ENCODE data around the gene LCTL.

LCTL gene

DNA sequence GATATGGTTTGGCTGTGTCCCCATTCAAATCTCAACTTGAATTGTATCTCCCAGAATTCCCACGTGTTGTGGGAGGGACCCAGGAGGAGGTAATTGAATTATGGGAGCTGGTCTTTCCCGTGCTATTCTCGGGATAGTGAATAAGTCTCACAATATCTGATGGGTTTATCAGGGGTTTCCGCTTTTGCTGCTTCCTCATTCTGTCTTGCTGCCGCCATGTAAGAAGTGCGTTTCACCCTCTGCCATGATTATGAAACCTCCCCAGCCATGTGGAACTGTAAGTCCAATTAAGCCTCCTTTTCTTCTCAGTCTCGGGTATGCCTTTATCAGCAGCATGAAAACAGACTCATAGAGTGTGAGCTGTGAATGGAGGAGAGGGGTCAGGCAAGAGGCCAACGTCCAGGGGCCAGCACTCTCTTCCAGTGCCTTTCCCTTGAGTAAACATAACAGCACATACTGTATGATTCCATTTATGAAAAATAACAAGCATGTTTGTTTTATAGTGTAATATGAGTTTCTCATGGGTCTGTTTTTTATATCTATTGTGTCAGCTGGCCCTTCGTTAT, 16.3 kb upstream of the LCTL start:
- Histone ChIP-seq H3K9ac (ENCODE audit: low read depth, low read length) (no peak overlapping the region), H3K9me3 (ENCODE audit: control insufficient read depth, insufficient read depth, low read length) (no peaks in the 10 kb centered on the region), H3K36me3 (ENCODE audit: insufficient read depth, low read length) (no peaks in the 10 kb centered on the region), H3K4me1 (ENCODE audit: insufficient read depth, low read length) (peaks cover 7% of the 10 kb centered on the region; the same call in 1 of the 2 replicates)

GRCh38 chr15:66580643-66581042, 14.8 kb upstream of the LCTL start:
- H3K9ac ChIP-seq (ENCODE audit: low read depth, low read length): no peak overlapping the region
- no peaks in the 10 kb centered on the region; the same call in 1 of the 2 replicates for H3K4me1 ChIP-seq (ENCODE audit: insufficient read depth, low read length)
- no peaks in the 10 kb centered on the region for H3K9me3 ChIP-seq (ENCODE audit: control insufficient read depth, insufficient read depth, low read length)
- H3K36me3 ChIP-seq (ENCODE audit: insufficient read depth, low read length): no peaks in the 10 kb centered on the region

DNA sequence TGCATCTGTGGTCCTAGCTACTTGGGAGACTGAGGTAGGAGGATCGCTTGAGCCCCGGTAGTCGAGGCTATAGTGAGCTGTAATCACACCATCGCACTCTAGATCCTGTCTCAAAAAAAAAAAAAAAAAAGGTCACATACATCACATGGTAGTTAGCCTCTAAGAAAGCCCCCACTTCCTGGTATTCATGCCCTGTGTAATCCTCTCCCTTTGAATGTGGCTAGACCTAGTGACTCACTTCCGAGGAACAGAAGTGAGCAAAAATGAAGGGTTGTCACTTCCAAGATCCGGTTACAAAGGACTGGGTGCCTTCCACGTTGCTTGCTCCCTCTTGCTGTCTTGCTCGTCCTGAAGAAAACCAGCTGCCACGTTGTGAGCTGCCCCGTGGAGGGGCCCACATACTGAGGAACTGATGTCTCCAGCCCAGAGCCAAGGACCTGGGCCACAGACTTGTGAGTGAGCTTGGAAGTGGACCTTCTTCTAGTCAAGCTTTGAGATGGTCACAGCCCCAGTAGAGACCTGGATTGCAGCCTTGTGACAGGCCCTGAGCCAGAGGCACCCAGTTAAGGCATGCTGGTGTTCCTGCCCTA, 12.6 kb upstream of the LCTL start:
- no peak overlapping the region for H3K9ac ChIP-seq (ENCODE audit: low read depth, low read length)
- H3K9me3 ChIP-seq (ENCODE audit: control insufficient read depth, insufficient read depth, low read length): no peaks in the 10 kb centered on the region
- no peaks in the 10 kb centered on the region; the same call in 1 of the 2 replicates for H3K4me1 ChIP-seq (ENCODE audit: insufficient read depth, low read length)
- H3K36me3 ChIP-seq (ENCODE audit: insufficient read depth, low read length): no peaks in the 10 kb centered on the region

GRCh38 chr15:66574596-66574950, 8.8 kb upstream of the LCTL start:
- H3K9ac ChIP-seq (ENCODE audit: low read depth, low read length): no peak overlapping the region
- H3K4me1 ChIP-seq (ENCODE audit: insufficient read depth, low read length): no peaks in the 10 kb centered on the region; the same call in 1 of the 2 replicates
- no peaks in the 10 kb centered on the region for H3K9me3 ChIP-seq (ENCODE audit: control insufficient read depth, insufficient read depth, low read length)
- H3K36me3 ChIP-seq (ENCODE audit: insufficient read depth, low read length): no peaks in the 10 kb centered on the region

DNA sequence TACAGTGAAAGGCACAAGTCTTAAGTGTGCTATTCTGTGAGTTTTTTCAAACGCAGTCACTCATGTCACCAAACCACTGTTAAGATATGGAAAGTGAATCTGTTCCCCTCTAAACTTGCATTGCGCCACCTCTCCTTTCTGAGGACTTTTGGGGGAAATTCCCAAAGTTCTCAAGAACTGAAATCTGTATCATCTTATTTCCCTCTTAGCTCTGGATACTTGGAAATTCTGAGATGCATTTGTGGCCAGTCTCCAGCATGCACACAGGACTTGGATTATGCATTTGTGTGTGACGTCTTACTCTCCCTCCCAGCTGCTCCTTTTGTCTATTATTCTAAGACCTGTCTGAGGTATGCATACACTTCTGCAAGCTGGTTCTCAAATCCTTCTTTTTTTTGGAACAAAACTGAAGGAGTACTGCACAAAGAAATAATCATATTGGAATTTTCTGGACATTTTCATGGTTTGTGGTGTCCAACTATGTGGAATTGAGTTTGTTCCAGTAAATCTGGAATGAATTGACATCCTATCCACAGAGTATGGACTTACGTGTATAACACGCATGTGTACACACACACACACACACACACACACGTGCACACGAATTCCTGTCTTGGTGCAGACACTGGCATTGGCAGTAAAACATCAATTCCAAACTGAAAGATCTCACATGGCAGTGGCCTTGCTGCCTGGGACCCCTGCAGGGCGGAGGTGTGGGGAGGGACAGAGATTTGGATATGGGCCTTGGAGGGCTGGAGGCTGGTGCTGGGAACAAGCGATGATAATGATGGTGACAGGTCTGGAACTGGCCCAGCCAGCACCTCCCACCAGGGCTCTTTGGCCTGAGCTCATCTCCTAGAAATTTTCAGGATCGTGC, 8.2 kb upstream of the LCTL start:
- no peaks in the 10 kb centered on the region; the same call in 1 of the 2 replicates for H3K4me1 ChIP-seq (ENCODE audit: insufficient read depth, low read length)

DNA sequence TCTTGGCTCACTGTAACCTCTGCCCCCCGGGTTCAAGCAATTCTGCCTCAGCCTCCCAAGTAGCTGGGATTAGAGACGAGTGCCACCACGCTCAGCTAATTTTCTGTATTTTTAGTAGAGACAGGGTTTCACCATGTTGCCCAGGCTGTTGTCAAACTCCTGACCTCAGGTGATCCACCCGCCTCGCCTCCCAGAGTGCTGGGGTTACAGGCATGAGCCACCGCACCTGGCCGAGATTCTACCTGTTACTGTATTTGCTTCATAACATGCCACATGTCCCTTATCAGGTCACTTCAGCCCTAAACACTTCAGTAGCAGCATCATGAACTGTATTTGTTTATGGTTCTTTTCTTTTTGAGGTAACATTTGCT, 7.5 kb upstream of the LCTL start:
- no peaks in the 10 kb centered on the region for H3K9me3 ChIP-seq (ENCODE audit: control insufficient read depth, insufficient read depth, low read length)
- no peaks in the 10 kb centered on the region for H3K36me3 ChIP-seq (ENCODE audit: insufficient read depth, low read length)
- H3K4me1 ChIP-seq (ENCODE audit: insufficient read depth, low read length): no peaks in the 10 kb centered on the region; the same call in 1 of the 2 replicates
- H3K9ac ChIP-seq (ENCODE audit: low read depth, low read length): no peak overlapping the region

More for the DNA sequence above, 8.2 kb upstream of the LCTL start:
- no peaks in the 10 kb centered on the region for H3K36me3 ChIP-seq (ENCODE audit: insufficient read depth, low read length)
- H3K9me3 ChIP-seq (ENCODE audit: control insufficient read depth, insufficient read depth, low read length): no peaks in the 10 kb centered on the region
- H3K9ac ChIP-seq (ENCODE audit: low read depth, low read length): no peak overlapping the region

- no peak overlapping the region for H3K9ac ChIP-seq (ENCODE audit: low read depth, low read length)
- H3K9me3 ChIP-seq (ENCODE audit: control insufficient read depth, insufficient read depth, low read length): no peaks in the 10 kb centered on the region
- H3K36me3 ChIP-seq (ENCODE audit: insufficient read depth, low read length): no peaks in the 10 kb centered on the region
- H3K4me1 ChIP-seq (ENCODE audit: insufficient read depth, low read length): no peaks in the 10 kb centered on the region; the same call in 1 of the 2 replicates
Measured at GRCh38 chr15:66572146-66572545, 6.3 kb upstream of the LCTL start.

DNA sequence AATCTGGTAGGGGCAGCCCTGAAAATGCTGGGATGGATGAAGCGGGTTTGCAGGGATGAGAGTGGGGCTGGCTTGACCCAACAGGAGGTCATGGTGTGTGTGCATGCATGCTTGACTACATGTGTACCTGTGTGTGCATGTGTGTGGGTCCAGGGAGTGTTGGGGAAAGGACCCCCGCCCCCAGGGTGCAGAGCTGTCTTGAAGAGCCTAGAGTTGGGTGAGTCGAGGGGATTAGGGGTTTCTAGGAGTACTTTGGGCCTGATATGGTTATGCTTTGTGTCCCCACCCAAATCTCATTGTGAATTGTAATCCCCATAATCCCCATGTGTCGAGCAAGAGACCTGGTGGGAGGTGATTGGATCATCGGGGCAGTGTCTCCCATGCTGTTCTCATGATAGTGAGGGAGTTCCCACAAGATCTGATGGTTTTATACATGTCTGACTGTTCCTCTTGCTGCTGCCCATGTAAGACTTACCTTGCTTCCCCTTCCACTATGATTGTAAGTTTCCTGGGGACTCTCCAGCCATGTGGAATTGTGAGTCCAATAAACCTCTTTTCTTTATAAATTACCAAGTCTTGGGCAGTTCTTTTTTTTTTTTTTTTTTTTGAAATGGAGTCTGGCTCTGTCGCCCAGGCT, 5.2 kb upstream of the LCTL start:
- Histone ChIP-seq H3K9me3 (ENCODE audit: control insufficient read depth, insufficient read depth, low read length) (no peaks in the 10 kb centered on the region), H3K4me1 (ENCODE audit: insufficient read depth, low read length) (peaks cover 5% of the 10 kb centered on the region; the same call in 1 of the 2 replicates), H3K9ac (ENCODE audit: low read depth, low read length) (no peak overlapping the region), H3K36me3 (ENCODE audit: insufficient read depth, low read length) (no peaks in the 10 kb centered on the region)

DNA sequence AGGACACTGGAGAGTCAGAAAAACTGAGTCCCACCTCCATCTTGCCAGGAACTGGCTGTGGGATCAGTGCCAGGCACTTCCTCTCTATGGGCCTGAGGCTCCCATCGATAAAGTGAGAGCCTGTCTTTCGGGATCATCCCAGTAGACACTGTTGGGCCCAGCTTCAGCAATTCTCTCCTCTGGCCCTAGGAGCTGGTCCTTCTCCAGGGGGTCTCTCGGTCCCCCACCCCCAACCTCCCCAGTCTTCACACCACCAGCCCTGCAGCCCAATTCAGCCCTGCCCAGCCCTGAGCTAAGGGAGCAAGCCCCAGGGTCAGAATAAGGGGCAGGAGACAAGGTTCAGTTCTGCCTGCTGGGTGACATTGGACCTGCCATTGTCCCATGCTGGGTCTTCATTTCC, 4.5 kb upstream of the LCTL start:
- Histone ChIP-seq H3K36me3 (ENCODE audit: insufficient read depth, low read length) (no peaks in the 10 kb centered on the region), H3K9ac (ENCODE audit: low read depth, low read length) (no peak overlapping the region), H3K4me1 (ENCODE audit: insufficient read depth, low read length) (peaks cover 10% of the 10 kb centered on the region; the same call in 1 of the 2 replicates)

GRCh38 chr15:66569461-66570137, 3.8 kb upstream of the LCTL start:
- Histone ChIP-seq H3K9ac (ENCODE audit: low read depth, low read length) (no peak overlapping the region), H3K36me3 (ENCODE audit: insufficient read depth, low read length) (no peaks in the 10 kb centered on the region), H3K9me3 (ENCODE audit: control insufficient read depth, insufficient read depth, low read length) (no peaks in the 10 kb centered on the region), H3K4me1 (ENCODE audit: insufficient read depth, low read length) (peaks cover 17% of the 10 kb centered on the region; the same call in 1 of the 2 replicates)

More for the DNA sequence above, 4.5 kb upstream of the LCTL start:
- no peaks in the 10 kb centered on the region for H3K9me3 ChIP-seq (ENCODE audit: control insufficient read depth, insufficient read depth, low read length)

DNA sequence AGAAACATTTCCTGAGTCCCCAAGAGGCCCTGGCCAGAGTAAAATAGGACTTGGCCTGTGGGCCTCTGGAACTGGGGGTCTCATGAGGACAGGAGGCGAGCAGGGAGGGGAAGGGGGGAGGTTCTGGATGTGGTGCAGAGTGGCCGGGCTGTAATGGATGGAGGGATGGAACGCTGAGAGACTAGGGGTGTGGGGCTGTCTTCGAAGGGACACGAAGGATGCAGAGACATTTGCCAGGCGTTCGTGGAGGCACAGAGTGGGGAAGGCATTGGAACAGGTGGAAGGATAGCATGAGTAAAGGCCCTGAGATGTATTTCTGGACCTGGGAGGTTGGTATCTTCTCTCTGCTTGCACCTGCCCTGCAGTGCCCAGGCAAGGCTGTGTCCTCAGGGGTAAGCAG, 2.1 kb upstream of the LCTL start:
- H3K36me3 ChIP-seq (ENCODE audit: insufficient read depth, low read length): no peaks in the 10 kb centered on the region
- H3K9ac ChIP-seq (ENCODE audit: low read depth, low read length): no peak overlapping the region
- H3K4me1 ChIP-seq (ENCODE audit: insufficient read depth, low read length): peaks cover 25% of the 10 kb centered on the region; the same call in 1 of the 2 replicates
- no peaks in the 10 kb centered on the region for H3K9me3 ChIP-seq (ENCODE audit: control insufficient read depth, insufficient read depth, low read length)

DNA sequence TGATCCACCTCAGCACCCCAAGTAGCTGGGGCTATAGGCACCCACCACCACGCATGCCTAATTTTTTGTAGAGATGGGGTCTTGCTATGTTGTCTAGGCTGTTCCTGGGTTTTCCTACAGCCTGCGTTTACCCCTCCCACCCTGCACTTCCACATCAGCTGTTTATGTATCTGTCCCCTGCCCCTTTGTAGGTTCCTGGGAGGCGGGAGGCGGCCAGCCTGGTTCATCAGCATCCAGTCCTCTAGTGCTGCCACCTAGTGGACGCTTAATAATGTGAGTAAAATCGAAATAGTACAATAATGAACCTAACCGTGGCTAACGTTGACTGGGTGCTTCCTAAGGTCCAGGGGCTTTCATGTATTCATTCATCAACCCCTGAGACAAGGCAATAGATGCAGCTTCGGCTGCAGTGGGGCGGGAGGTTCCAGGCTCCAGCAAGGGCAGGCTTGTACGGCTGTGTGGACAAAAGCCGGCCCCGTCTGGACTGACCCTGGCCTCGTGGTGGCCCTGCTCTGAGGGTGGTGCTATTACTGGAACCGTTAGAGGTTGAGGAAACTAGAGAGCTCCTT, 1.2 kb upstream of the LCTL start:
- Histone ChIP-seq H3K4me1 (ENCODE audit: insufficient read depth, low read length) (peaks cover 25% of the 10 kb centered on the region; the same call in 1 of the 2 replicates), H3K36me3 (ENCODE audit: insufficient read depth, low read length) (no peaks in the 10 kb centered on the region), H3K9ac (ENCODE audit: low read depth, low read length) (no peak overlapping the region), H3K9me3 (ENCODE audit: control insufficient read depth, insufficient read depth, low read length) (no peaks in the 10 kb centered on the region)

DNA sequence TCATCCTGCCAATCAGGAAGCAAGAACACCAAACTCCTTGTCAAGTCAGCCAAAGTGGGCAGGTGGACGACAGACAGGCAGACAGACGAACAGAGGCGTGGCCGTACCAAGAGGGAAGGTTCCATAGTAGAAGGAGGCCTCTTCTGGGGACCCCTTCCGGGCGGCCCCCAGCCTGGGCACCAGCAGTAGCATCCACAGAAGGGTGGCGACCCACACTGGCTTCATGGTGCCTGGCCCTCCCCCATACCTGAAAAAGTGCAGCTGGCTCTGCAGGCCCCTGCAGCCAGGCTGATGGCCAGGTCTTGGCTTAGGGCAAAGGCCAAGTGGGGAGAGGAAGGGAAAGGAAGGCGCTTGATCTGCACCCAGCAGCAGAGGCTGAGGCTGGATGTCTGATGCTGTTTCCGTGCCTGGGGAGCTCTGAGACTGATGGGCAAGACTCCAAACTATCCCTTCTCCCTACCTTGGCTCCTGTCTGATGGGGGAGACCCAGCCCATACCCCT, 607 bp downstream of the LCTL start:
- H3K4me1 ChIP-seq (ENCODE audit: insufficient read depth, low read length): peaks cover 25% of the 10 kb centered on the region; the same call in 1 of the 2 replicates
- peak overlapping the region; percentile 38 for H3K9ac ChIP-seq (ENCODE audit: low read depth, low read length)
- no peaks in the 10 kb centered on the region for H3K9me3 ChIP-seq (ENCODE audit: control insufficient read depth, insufficient read depth, low read length)
- peaks cover 3% of the 10 kb centered on the region; the same call in 1 of the 2 replicates for H3K36me3 ChIP-seq (ENCODE audit: insufficient read depth, low read length)
